SK-N-SH (cell line): ENCODE data around the gene HPDL.

Experiments
- EP300 ChIP-seq, 2 experiments: IDR thresholded peaks; 2 replicates each; pipeline versions ENCODE4 v1.4.0 to v1.6.1; 2012; ENCODE audit warnings: borderline replicate concordance in 1 of 2, low read depth in 1 of 2, low read length in 1 of 2
- FOXM1 ChIP-seq: IDR thresholded peaks from 2 replicates; pipeline ENCODE4 v1.4.0; 2012; ENCODE audit warnings: low read depth, mild to moderate bottlenecking
- POLR2AphosphoS5 ChIP-seq: IDR thresholded peaks from 2 replicates; pipeline ENCODE4 v1.6.1; 2012; ENCODE audit warnings: low read depth, low read length
- RFX5 ChIP-seq: IDR thresholded peaks from 2 replicates; pipeline ENCODE4 v1.6.1; 2012; ENCODE audit warnings: mild to moderate bottlenecking, improper control_type of control experiment, low read length
- TAF1 ChIP-seq: IDR thresholded peaks from 2 replicates; pipeline ENCODE4 v1.6.1; 2012; ENCODE audit warnings: low read depth, mild to moderate bottlenecking, low read length, moderate library complexity, borderline replicate concordance
- TF ChIP-seq, protein P1 (sequence below): IDR thresholded peaks from 2 replicates; pipeline ENCODE4 v1.4.0; 2012; ENCODE audit warnings: low read depth
- TF ChIP-seq, protein P2 (sequence below): fragments of 200-600 bp; sonication (generic); IDR thresholded peaks from 2 replicates; pipeline ENCODE4 v1.6.1; 2017; ENCODE audit warnings: antibody characterized with exemption, mild to moderate bottlenecking, moderate library complexity

DNA sequence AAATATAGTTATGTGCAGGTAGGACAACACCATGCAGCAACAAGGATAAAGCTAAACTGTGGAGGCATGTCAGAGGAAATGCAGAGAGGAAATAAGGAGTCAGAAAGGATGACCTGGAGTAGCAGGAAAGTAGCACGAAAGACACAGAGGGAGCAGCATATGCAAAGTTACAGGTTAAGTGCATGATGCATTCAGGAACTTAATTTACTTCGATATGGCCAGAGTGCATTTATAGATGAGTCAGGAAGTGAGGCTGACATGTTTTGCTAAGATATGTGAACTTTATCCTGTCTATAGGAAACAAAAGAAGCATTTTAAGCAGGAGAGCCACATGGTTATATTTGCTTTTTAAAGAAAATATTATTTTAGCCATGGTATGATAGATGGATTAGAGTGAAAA lies 29.0 kb downstream of the HPDL start:
- TF ChIP-seq FOXM1 = no peak
- TF ChIP-seq EP300 (IDR thresholded peaks at IDR 0.05; ENCODE audit: borderline replicate concordance in 1 of 2, low read depth in 1 of 2, low read length in 1 of 2) = no peak
- no peak for TF ChIP-seq POLR2AphosphoS5
- no peak for TF ChIP-seq RFX5
- TF ChIP-seq, protein P1, sequence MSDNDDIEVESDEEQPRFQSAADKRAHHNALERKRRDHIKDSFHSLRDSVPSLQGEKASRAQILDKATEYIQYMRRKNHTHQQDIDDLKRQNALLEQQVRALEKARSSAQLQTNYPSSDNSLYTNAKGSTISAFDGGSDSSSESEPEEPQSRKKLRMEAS = no peak
- TF ChIP-seq, protein P2, sequence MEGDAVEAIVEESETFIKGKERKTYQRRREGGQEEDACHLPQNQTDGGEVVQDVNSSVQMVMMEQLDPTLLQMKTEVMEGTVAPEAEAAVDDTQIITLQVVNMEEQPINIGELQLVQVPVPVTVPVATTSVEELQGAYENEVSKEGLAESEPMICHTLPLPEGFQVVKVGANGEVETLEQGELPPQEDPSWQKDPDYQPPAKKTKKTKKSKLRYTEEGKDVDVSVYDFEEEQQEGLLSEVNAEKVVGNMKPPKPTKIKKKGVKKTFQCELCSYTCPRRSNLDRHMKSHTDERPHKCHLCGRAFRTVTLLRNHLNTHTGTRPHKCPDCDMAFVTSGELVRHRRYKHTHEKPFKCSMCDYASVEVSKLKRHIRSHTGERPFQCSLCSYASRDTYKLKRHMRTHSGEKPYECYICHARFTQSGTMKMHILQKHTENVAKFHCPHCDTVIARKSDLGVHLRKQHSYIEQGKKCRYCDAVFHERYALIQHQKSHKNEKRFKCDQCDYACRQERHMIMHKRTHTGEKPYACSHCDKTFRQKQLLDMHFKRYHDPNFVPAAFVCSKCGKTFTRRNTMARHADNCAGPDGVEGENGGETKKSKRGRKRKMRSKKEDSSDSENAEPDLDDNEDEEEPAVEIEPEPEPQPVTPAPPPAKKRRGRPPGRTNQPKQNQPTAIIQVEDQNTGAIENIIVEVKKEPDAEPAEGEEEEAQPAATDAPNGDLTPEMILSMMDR = no peak
- no peak for TF ChIP-seq TAF1
